Liver (tissue), 9 donors: ENCODE results near the gene CACNA2D1. TPM values are rescaled to one million over a fixed set of nuclear protein-coding genes. Genes with fewer than 3 reads are reported as not detected.

Source experiments
- DNase-seq: peaks from one replicate; pipeline ENCODE4 v3.0.0-alpha.2; 2017; ENCODE audit warnings: low spot score
- H3K27ac ChIP-seq, 2 donors: one replicate each; pipeline ENCODE4 v1.7.0; 2013; ENCODE audit warnings: inconsistent platforms in 2 of 2, low read length in 2 of 2, control low read depth in 1 of 2, low read depth in 1 of 2, mild to moderate bottlenecking in 1 of 2
- H3K27me3 ChIP-seq, 4 donors: one replicate each; pipeline versions ENCODE4 v1.6.1 to v1.7.0; 2013; ENCODE audit warnings: low read length in 3 of 4, inconsistent platforms in 1 of 4, mild to moderate bottlenecking in 1 of 4, moderate library complexity in 1 of 4; ENCODE audit not compliant: control insufficient read depth in 4 of 4, insufficient read depth in 4 of 4
- H3K36me3 ChIP-seq, 4 donors: one replicate each; pipeline versions ENCODE4 v1.6.1 to v1.7.0; 2013; ENCODE audit warnings: low read length in 3 of 4, mild to moderate bottlenecking in 3 of 4, low read depth in 1 of 4, moderate library complexity in 1 of 4; ENCODE audit not compliant: control insufficient read depth in 4 of 4, insufficient read depth in 3 of 4
- H3K4me1 ChIP-seq, 4 donors: one replicate each; pipeline versions ENCODE4 v1.6.1 to v1.7.0; 2013; ENCODE audit warnings: low read length in 3 of 4, mild to moderate bottlenecking in 3 of 4, moderate library complexity in 1 of 4; ENCODE audit not compliant: control insufficient read depth in 4 of 4, insufficient read depth in 4 of 4
- H3K4me3 ChIP-seq, 3 donors: one replicate each; pipeline versions ENCODE4 v1.6.1 to v1.7.0; 2013; ENCODE audit warnings: low read length in 3 of 3, control low read depth in 1 of 3, low read depth in 1 of 3, mild to moderate bottlenecking in 1 of 3
- H3K9ac ChIP-seq, 2 donors: one replicate each; pipeline ENCODE4 v1.7.0; 2013; ENCODE audit warnings: low read length in 2 of 2, mild to moderate bottlenecking in 2 of 2, moderate library complexity in 2 of 2, control low read depth in 1 of 2, low read depth in 1 of 2
- H3K9me3 ChIP-seq, 4 donors: one replicate each; pipeline versions ENCODE4 v1.6.1 to v1.7.0; 2013; ENCODE audit warnings: low read length in 3 of 4; ENCODE audit not compliant: control insufficient read depth in 4 of 4
- EGR1 ChIP-seq, 2 donors: IDR thresholded peaks; 2 replicates each; pipeline ENCODE4 v1.6.1; 2016 to 2018; ENCODE audit warnings: antibody characterized with exemption in 2 of 2, low read depth in 2 of 2
- FOXA2 ChIP-seq: IDR thresholded peaks from 2 replicates; pipeline ENCODE4 v1.6.1; 2016; ENCODE audit warnings: antibody characterized with exemption
- GABPA ChIP-seq, 2 donors: IDR thresholded peaks in 1 of 2; conservative IDR thresholded peaks in 1 of 2; 2 replicates each; pipeline ENCODE4 v1.6.1; 2016; ENCODE audit warnings: antibody characterized with exemption in 2 of 2, mild to moderate bottlenecking in 1 of 2, moderate library complexity in 1 of 2
- HNF4A ChIP-seq, 2 donors: conservative IDR thresholded peaks; 2 replicates each; pipeline ENCODE4 v1.6.1; 2016; ENCODE audit warnings: antibody characterized with exemption in 2 of 2, mild to moderate bottlenecking in 2 of 2
- JUND ChIP-seq, 2 donors: IDR thresholded peaks; 2 replicates each; pipeline ENCODE4 v1.6.1; 2016; ENCODE audit warnings: antibody characterized with exemption in 2 of 2
- NR2F2 ChIP-seq: IDR thresholded peaks from 2 replicates; pipeline ENCODE4 v1.6.1; 2016; ENCODE audit warnings: antibody characterized with exemption
- RAD21 ChIP-seq, 2 donors: IDR thresholded peaks; 2 replicates each; pipeline ENCODE4 v1.6.1; 2016; ENCODE audit warnings: antibody characterized with exemption in 2 of 2, mild to moderate bottlenecking in 2 of 2
- RXRA ChIP-seq, 2 donors: IDR thresholded peaks; 2 replicates each; pipeline ENCODE4 v1.6.1; 2017 to 2018; ENCODE audit warnings: antibody characterized with exemption in 2 of 2, mild to moderate bottlenecking in 1 of 2
- SP1 ChIP-seq: IDR thresholded peaks from 2 replicates; pipeline ENCODE4 v1.6.1; 2018; ENCODE audit warnings: antibody characterized with exemption, mild to moderate bottlenecking
- TAF1 ChIP-seq: conservative IDR thresholded peaks from 2 replicates; pipeline ENCODE4 v1.6.1; 2016; ENCODE audit warnings: antibody characterized with exemption, mild to moderate bottlenecking
- YY1 ChIP-seq: IDR thresholded peaks from 2 replicates; pipeline ENCODE4 v1.6.1; 2016; ENCODE audit warnings: antibody characterized with exemption, mild to moderate bottlenecking
- ZBTB33 ChIP-seq: IDR thresholded peaks from 2 replicates; pipeline ENCODE4 v1.6.1; 2016; ENCODE audit warnings: antibody characterized with exemption
- WGBS: extraction: QIAGEN DNeasy Blood & Tissue Kit; methylation state at CpG from one replicate; pipeline ENCODE4 v1.1.7; 2013; 5-methylcytosine and 5-hydroxymethylcytosine counted together
- polyA plus RNA-seq, 2 donors: library from polyadenylated mRNA; stranded (reverse) in 1 of 2; unstranded in 1 of 2; fragments of 200-250 nt in 1 of 2; fragments of >200 nt in 1 of 2; fragmentation: Nextera tagmentation in 1 of 2; extraction: Ambion mirVana in 1 of 2; gene quantifications; one replicate each; pipeline versions ENCODE4 v1.2.1 to v1.2.3, GENCODE V29; 2013 to 2015
- total RNA-seq, 2 donors: library from RNA; depleted of rRNA; stranded (reverse); fragments of >200 nt; gene quantifications; one replicate each; pipeline ENCODE4 v1.2.3, GENCODE V29; 2014
- TF ChIP-seq, protein P1 (sequence below): IDR thresholded peaks from 2 replicates; pipeline ENCODE4 v1.6.1; 2016; ENCODE audit warnings: antibody characterized with exemption
- TF ChIP-seq, protein P2 (sequence below): IDR thresholded peaks from 2 replicates; pipeline ENCODE4 v1.6.1; 2016; ENCODE audit warnings: antibody characterized with exemption, mild to moderate bottlenecking
- donor health status: healthy.
- donor health status: healthy.
- donor health status: healthy.
- donor health status: healthy.
- donor health status: healthy.

The CACNA2D1 gene
- total and polyA plus RNA-seq, 4 donors, result 0.42 to 2.3 (median 0.94) TPM

GRCh38 chr7:82079527-82079926 lies 364.1 kb downstream of the CACNA2D1 start:
- no peaks in the 10 kb centered on the region for H3K4me1 ChIP-seq
- no peak overlapping the region for H3K4me3 ChIP-seq
- DNase-seq, result no peak
- H3K27me3 ChIP-seq, result no peaks in the 10 kb centered on the region
- no peaks in the 10 kb centered on the region for H3K9me3 ChIP-seq
- 89% methylated on average over 8 of the region's 8 CpGs for WGBS
- TF ChIP-seq SP1 (no peak), NR2F2 (no peak), ZBTB33 (no peak), HNF4A (conservative IDR thresholded peaks at IDR 0.05) (no peak), JUND (IDR thresholded peaks at IDR 0.05) (no peak), FOXA2 (no peak), EGR1 (IDR thresholded peaks at IDR 0.05; ENCODE audit: low read depth in 2 of 2) (no peak), RAD21 (IDR thresholded peaks at IDR 0.05) (no peak), TAF1 (no peak), GABPA (IDR thresholded peaks at IDR 0.05 in 1 of 2, conservative IDR thresholded peaks at IDR 0.05 in 1 of 2) (no peak)
- TF ChIP-seq, protein P1, sequence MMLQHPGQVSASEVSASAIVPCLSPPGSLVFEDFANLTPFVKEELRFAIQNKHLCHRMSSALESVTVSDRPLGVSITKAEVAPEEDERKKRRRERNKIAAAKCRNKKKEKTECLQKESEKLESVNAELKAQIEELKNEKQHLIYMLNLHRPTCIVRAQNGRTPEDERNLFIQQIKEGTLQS, result no peak
- TF ChIP-seq, protein P2, sequence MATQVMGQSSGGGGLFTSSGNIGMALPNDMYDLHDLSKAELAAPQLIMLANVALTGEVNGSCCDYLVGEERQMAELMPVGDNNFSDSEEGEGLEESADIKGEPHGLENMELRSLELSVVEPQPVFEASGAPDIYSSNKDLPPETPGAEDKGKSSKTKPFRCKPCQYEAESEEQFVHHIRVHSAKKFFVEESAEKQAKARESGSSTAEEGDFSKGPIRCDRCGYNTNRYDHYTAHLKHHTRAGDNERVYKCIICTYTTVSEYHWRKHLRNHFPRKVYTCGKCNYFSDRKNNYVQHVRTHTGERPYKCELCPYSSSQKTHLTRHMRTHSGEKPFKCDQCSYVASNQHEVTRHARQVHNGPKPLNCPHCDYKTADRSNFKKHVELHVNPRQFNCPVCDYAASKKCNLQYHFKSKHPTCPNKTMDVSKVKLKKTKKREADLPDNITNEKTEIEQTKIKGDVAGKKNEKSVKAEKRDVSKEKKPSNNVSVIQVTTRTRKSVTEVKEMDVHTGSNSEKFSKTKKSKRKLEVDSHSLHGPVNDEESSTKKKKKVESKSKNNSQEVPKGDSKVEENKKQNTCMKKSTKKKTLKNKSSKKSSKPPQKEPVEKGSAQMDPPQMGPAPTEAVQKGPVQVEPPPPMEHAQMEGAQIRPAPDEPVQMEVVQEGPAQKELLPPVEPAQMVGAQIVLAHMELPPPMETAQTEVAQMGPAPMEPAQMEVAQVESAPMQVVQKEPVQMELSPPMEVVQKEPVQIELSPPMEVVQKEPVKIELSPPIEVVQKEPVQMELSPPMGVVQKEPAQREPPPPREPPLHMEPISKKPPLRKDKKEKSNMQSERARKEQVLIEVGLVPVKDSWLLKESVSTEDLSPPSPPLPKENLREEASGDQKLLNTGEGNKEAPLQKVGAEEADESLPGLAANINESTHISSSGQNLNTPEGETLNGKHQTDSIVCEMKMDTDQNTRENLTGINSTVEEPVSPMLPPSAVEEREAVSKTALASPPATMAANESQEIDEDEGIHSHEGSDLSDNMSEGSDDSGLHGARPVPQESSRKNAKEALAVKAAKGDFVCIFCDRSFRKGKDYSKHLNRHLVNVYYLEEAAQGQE, result no peak
- no peak overlapping the region for H3K27ac ChIP-seq
- no peak overlapping the region for H3K9ac ChIP-seq
- no peaks in the 10 kb centered on the region for H3K36me3 ChIP-seq

DNA sequence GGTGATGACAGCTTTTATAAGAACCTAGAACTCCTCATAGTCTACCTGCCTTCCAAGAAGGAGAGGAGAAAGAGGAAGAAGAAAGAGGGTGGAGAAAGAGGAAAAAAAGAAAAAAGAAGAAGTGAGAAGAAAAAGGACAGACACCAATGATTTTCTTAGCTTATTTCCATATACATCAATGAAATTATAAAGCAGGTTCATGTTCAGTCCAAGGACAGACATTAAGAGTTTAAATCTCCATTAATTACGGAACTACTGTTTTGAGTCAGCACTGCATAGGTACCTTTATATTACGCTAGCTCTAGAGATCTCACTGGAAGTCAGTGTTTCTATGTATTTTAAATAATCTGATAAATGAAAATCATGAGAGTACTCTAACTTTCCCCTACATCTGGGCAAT lies 364.8 kb downstream of the CACNA2D1 start:
- Histone ChIP-seq H3K4me1 (no peaks in the 10 kb centered on the region), H3K27ac (no peak overlapping the region), H3K4me3 (no peak overlapping the region), H3K9me3 (no peaks in the 10 kb centered on the region), H3K36me3 (no peaks in the 10 kb centered on the region), H3K9ac (no peak overlapping the region), H3K27me3 (no peaks in the 10 kb centered on the region)
- DNase-seq, result no peak
- no peak for TF ChIP-seq YY1
- no peak for TF ChIP-seq ZBTB33
- TF ChIP-seq RXRA (IDR thresholded peaks at IDR 0.05), result no peak
- no peak for TF ChIP-seq RAD21 (IDR thresholded peaks at IDR 0.05)
- TF ChIP-seq TAF1, result no peak
- WGBS, result 77% methylated on average over 2 of the region's 2 CpGs
